LNCaP clone FGC (cell line): ENCODE data around the gene CRTC1.

Experiments
- DNase-seq: peaks from one replicate; pipeline ENCODE4 v3.0.0-alpha.2; 2011; ENCODE audit warnings: low read depth
- H3K4me3 ChIP-seq: 2 replicates; pipeline ENCODE4 v1.5.1; 2011; ENCODE audit warnings: mild to moderate bottlenecking, low read depth, low read length, control low read depth
- TF ChIP-seq, protein P1 (sequence below): IDR thresholded peaks from 2 replicates; pipeline ENCODE4 v1.5.1; 2012; ENCODE audit warnings: mild to moderate bottlenecking; ENCODE audit not compliant: control insufficient read depth, insufficient read depth; ENCODE audit errors: extremely low read depth

CRTC1 gene

DNA sequence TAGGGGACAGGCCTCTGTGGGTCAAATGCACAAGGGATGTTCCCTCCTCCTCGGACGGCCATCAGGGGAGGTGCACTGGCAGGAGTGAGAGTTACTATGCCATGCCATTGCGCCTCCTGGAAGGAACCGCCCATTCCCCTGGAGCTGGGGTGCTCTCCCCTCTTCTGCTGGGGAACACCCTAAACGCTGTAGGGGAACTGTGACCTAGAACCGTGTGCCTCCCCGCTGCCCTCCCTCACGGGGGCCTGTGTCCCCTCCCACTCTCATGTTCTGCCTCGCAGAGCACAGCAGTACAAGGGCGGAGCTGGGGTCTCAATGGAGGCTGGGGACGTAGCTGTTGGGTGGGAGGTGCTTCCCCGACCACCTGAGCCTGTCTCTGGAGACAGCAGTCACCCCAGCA, 17.2 kb upstream of the CRTC1 start:
- TF ChIP-seq, protein P1, sequence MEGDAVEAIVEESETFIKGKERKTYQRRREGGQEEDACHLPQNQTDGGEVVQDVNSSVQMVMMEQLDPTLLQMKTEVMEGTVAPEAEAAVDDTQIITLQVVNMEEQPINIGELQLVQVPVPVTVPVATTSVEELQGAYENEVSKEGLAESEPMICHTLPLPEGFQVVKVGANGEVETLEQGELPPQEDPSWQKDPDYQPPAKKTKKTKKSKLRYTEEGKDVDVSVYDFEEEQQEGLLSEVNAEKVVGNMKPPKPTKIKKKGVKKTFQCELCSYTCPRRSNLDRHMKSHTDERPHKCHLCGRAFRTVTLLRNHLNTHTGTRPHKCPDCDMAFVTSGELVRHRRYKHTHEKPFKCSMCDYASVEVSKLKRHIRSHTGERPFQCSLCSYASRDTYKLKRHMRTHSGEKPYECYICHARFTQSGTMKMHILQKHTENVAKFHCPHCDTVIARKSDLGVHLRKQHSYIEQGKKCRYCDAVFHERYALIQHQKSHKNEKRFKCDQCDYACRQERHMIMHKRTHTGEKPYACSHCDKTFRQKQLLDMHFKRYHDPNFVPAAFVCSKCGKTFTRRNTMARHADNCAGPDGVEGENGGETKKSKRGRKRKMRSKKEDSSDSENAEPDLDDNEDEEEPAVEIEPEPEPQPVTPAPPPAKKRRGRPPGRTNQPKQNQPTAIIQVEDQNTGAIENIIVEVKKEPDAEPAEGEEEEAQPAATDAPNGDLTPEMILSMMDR = no peak
- DNase-seq = no peak
- no peak overlapping the region for H3K4me3 ChIP-seq

DNA sequence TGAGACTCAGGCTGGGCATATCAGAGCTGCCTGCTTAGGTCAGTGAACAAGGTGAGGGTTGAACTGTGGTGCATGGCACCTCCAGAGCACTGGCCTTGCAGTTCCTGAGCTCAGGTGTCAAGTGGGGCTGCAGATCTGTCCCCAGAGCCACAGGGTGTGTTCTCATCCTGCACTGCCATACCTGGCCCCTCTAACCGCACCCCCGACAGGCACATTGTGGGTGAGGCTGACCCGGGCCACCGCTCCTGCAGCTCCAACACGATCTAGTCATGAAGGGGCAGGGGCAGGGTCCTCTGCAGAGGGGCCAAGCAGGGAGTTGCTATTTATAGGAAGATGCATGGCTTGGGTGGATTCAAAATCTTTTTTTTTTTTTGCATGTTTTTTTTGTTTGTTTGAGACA, 16.7 kb upstream of the CRTC1 start:
- DNase-seq = no peak
- TF ChIP-seq, protein P1 = no peak
- no peak overlapping the region for H3K4me3 ChIP-seq

DNA sequence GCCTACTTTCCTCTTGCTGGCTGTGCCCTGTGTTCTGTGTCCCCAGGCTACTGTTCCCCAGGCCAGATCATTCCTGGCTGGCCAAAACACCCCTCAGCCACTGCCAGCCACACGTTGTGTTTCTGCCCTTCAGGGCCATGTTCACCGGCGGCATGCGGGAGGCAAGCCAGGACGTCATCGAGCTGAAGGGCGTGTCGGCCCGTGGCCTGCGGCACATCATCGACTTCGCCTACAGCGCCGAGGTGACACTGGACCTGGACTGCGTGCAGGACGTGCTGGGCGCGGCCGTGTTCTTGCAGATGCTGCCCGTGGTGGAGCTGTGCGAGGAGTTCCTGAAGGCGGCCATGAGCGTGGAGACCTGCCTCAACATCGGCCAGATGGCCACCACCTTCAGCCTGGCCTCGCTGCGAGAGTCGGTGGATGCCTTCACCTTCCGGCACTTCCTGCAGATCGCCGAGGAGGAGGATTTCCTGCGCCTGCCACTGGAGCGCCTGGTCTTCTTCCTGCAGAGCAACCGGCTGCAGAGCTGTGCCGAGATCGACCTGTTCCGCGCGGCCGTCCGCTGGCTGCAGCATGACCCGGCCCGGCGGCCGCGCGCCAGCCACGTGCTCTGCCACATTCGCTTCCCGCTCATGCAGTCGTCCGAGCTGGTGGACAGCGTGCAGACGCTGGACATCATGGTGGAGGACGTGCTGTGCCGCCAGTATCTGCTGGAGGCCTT, 15.8 kb upstream of the CRTC1 start:
- DNase-seq = no peak
- TF ChIP-seq, protein P1 = no peak

DNA sequence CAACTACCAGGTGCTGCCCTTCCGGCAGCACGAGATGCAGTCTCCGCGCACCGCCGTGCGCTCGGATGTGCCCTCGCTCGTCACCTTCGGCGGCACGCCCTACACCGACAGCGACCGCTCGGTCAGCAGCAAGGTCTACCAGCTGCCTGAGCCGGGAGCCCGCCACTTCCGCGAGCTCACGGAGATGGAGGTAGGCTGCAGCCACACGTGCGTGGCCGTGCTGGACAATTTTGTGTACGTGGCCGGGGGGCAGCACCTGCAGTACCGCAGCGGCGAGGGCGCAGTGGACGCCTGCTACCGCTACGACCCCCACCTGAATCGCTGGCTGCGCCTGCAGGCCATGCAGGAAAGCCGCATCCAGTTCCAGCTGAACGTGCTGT, 15.2 kb upstream of the CRTC1 start:
- H3K4me3 ChIP-seq = no peak overlapping the region
- DNase-seq = no peak
- TF ChIP-seq, protein P1 = no peak

More for the DNA sequence above, 15.8 kb upstream of the CRTC1 start:
- H3K4me3 ChIP-seq = no peak overlapping the region

DNA sequence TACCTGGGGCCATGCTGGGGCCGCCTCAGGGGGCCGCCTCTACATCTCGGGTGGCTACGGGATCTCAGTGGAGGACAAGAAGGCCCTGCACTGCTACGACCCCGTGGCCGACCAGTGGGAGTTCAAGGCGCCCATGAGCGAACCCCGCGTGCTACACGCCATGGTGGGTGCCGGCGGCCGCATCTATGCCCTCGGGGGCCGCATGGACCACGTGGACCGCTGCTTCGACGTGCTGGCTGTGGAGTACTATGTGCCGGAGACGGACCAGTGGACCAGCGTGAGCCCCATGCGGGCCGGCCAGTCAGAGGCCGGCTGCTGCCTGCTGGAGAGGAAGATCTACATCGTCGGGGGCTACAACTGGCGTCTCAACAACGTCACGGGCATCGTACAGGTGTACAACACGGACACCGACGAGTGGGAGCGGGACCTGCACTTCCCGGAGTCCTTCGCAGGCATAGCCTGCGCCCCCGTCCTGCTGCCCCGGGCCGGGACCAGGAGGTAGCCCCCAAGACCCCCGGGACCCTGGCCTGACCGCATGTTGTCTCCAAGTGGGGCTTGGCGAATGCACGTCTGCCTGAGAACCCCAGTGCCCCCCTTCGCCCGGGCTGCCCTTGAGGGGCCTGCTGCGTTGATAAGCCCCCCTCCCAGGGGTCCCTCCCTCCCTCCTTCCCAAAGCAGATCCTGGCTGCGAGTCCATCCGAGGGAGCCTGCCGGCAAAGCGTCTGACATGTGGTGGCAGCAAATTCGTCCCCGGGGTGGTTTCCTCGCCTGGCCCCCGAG, 14.5 kb upstream of the CRTC1 start:
- no peak for DNase-seq
- TF ChIP-seq, protein P1 = no peak
- H3K4me3 ChIP-seq = no peak overlapping the region

DNA sequence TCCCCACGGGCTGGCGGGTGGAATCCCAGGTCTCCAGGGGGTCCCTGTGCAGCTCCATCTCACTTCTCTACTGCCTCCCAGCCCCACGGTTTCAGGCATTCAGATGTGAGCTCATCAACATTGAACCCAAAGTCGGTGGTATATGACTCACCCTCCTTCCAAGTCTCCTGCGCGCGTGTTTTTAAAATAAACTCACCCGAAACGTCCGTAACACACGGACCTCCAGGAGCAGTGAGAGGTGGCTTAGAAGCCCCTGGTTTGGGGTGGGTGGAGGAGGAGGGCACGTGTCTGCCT, 14.0 kb upstream of the CRTC1 start:
- no peak overlapping the region for H3K4me3 ChIP-seq
- no peak for DNase-seq
- TF ChIP-seq, protein P1 = no peak
